ENCODE results near the gene MIS18A.
"Not testable (repeated sequence)": the region's sequence is repeated elsewhere in the genome, so short reads cannot be mapped to it uniquely, and the experiment has no call there.

The MIS18A gene

DNA sequence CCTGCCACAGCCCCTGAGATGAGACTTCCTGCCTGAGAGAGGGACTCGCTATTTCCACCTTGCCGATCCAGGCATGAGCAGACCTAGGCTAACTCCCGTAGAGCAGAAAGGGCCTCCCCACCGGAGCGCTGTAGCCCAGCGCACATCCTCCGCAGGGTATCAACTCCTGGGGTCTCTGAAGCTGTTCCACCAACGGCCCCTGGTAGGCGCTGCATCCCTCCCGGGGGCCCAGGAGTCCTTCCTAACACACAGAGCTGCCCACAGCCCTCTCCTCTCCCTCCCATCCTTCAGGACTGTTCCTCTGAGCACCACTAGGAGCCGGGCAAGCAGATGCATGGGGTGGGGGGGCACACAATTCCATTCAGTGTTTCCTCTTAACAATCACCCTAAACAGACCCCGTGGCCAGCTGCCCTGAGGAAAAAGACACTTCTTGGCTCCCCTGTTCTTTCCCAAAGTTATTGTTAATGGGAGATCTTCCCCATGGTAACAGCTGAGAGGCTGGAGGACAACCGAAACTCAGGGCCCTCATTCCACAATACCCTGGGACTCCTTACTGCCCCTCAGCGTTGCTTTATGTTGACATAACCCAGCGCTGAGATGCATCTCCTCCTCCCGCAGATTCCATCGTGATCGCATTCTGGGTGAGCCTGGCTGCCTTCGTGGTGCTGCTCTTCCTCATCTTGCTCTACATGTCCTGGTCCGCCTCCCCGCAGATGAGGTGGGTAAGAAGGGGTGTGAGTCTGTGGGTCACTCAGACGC lies 27.4 kb upstream of the MIS18A start:
- no peak overlapping the region for H3K4me3 ChIP-seq (ENCODE audit: low read depth, low read length)
- DNase-seq (ENCODE audit: low read depth), result no peak

DNA sequence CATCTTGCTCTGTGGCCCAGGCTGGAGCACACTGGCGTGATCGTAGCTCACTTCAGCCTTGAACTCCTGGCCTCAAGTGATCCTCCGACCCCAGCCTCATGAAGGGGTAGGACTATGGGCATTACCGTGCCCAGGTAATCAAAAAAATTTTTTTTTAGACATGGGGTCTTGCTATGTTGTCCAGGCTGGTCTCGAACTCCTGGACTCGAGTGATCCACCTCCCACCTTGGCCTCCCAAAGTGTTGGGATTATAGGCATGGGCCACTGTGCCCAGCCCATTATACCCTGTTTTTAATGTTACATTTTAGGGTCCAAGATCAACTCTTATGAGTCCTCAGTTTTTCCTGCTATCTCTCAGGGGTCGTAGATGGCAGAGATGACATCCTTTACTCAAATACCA lies 26.1 kb upstream of the MIS18A start:
- no peak for DNase-seq (ENCODE audit: low read depth)
- H3K4me3 ChIP-seq (ENCODE audit: low read depth, low read length), result no peak overlapping the region

DNA sequence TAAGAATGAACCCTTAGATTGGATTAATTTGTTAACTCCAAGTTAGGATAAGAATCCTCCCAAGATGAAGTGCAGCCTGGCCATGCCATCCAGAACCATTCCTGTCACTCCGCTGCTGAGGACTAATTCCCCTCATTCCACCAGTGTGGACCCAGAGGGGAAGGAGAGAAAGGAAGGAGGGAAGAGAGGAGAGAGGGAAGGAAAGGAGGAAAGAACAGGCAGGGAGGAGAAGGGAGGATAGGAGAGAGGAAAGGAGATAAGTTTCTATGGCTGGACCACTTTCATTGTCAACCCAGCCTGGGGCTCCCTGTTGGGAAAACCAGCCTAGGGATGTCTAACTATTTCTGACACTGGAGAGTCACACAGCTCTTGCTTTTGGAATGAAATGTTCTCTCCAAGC lies 24.5 kb upstream of the MIS18A start:
- no peak for DNase-seq (ENCODE audit: low read depth)
- no peak overlapping the region for H3K4me3 ChIP-seq (ENCODE audit: low read depth, low read length)

DNA sequence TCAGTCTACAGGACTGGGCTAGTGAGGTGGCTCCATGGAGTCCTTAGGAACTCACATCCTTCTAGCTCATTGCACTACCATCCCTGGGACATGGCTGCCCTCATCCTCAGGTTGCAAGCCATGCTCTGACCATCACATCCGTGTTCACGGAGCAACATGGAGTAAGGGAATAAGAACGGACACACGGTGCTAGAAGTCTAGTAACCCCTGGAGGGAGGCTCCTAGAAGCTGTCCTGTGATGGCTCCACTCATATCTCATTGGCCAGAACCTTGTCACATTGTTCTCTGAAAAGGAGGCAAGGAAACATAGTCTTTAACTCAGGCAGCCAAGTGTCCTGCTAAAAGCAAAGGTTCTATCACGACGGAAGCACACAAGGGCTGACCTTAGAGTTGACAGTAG lies 23.7 kb upstream of the MIS18A start:
- H3K4me3 ChIP-seq (ENCODE audit: low read depth, low read length), result no peak overlapping the region
- DNase-seq (ENCODE audit: low read depth), result no peak

DNA sequence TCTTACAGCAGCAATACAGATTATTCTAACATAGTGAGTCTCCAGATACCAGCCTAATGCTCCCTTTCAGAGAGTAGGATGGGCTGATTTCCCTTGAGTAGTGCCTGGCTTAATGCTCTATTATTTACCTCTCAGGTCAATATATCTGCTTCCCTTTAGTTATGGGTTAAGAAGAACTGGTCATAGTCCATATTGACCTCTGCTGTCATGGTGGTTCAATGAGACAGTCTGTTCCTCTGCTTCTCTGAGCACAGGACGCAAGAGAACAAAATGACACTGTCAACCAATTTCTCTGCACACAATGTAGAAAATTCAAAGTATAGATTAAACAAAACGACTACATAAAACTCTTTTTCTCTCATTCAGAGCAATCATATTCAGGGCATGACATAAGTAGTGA lies 22.7 kb upstream of the MIS18A start:
- H3K4me3 ChIP-seq (ENCODE audit: low read depth, low read length), result no peak overlapping the region
- no peak for DNase-seq (ENCODE audit: low read depth)

DNA sequence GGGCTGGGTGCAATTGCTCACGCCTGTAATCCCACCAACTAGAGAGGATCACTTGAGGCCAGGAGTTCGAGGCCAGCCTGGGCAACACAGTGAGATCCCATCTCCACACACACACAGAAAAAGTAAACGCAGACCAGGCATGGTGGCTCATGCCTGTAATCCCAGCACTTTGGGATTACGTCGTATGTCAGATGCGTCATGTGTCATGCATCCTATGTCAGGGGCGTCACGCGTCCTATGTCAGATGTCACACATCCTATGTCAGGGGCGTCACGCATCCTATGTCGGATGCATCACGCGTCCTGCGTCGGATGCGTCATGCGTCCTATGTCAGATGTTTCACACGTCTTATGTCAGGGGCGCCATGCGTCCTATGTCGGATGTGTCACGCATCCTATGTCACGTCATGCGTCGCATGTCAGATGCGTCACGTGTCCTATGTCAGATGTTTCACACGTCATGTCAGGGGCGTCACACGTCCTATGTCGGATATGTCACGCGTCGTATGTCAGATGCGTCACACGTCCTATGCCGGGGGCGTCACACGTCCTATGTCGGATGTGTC lies 21.4 kb upstream of the MIS18A start:
- H3K4me3 ChIP-seq (ENCODE audit: low read depth, low read length), result no peak overlapping the region
- DNase-seq (ENCODE audit: low read depth), result no peak

DNA sequence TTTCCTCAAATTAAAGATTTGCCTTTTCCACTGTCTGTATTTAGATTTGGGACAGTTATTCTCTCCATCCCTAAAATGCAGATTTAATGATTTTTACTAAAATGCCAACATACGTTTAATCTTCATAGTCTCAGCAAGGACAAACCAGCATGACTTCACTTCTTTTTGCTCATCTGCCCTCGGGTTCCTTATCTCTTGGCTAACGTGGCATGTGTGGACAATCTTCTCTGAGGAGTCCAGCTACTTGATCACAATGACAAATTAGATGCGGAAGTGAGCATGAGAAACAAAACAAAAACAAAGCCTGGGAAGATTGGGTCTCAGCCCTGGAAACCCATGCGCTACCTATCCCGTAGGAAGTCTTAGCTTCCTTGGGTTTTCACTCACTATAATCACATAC lies 20.8 kb upstream of the MIS18A start:
- no peak overlapping the region for H3K4me3 ChIP-seq (ENCODE audit: low read depth, low read length)
- no peak for DNase-seq (ENCODE audit: low read depth)

DNA sequence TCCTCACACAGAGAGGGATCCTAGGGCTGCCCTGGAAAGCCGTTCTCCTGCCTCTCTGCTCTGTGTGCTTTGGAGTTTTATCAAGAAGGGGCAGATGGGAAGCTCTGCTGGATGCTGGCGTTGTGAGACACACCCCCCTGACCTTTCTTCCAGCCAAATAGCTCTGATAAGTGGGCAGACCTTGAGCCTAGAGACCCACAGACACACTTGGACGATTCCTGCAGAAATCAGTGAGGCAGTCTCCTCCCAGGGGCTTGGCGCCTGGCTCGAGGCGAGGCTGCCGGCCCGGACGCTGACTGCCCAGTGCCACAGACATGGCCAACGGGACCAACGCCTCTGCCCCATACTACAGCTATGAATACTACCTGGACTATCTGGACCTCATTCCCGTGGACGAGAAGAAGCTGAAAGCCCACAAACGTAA lies 19.8 kb upstream of the MIS18A start, which contains the start of gene MRAP:
Gene MRAP, plus strand, starts transcription at position 198 of the 424 bp plus-strand sequence. Its CDS starts 117 bp downstream, at position 315.
- DNase-seq (ENCODE audit: low read depth), result no peak
- no peak within 1 kb of the TSS for H3K4me3 ChIP-seq (ENCODE audit: low read depth, low read length)

DNA sequence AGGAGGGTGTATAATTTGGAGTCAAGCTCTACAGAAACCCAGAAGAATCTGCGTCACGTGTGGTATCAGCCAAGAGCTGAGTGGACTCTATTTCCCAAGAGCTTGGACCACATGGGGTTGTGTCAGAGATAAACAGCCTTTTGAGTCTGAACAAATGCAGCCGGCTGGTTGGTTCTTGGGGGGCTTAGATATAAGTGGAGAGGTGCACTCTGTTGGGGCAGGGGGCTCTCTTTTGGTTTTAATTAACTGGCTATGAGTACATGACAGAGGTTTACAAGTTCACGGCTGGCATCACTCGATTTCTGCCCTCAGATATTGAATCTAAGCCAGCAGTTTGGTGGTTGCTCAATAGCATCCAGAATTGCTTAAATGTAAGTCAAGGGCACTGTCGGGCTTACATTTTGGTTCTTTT lies 19.3 kb upstream of the MIS18A start:
- DNase-seq (ENCODE audit: low read depth), result no peak
- no peak overlapping the region for H3K4me3 ChIP-seq (ENCODE audit: low read depth, low read length)

DNA sequence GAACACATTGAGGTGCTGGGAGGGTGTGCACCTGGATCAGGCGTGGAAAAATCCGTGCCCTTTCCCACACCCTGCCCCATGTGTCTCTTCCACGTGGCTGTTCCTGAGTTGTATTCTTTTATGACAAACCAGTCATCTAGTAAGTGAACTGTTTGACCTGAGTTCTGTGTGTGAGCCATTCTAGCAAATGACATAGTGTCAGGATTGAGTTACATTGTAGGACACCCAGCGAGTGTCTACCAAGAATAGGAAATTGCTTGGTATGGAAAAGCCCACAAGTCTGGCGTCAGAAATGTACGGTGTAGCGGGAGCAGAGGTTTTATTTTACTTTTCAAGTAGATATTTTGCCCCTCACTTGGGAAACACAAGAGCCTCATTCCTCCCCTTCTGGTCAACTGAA lies 18.6 kb upstream of the MIS18A start:
- no peak for DNase-seq (ENCODE audit: low read depth)
- H3K4me3 ChIP-seq (ENCODE audit: low read depth, low read length), result no peak overlapping the region

DNA sequence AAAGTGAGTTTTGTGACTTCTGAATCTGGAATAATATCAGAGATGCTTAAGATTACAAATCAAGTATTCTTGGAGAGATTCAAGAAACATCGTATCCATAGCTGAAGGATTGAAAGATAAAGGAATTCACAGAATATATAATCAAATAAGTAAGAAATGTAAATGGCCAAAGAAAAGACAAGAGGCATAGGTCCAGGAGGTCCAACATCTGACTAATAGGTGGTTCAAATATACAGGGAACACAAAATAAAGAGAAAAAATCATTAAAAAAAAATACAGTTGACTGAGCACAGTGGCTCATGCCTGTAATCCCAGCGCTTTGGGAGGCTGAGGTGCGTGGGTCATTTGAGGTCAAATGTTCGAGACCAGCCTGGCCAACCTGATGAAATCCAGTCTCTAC lies 6.6 kb upstream of the MIS18A start:
- H3K4me3 ChIP-seq (ENCODE audit: low read depth, low read length), result no peak overlapping the region
- no peak for DNase-seq (ENCODE audit: low read depth)

DNA sequence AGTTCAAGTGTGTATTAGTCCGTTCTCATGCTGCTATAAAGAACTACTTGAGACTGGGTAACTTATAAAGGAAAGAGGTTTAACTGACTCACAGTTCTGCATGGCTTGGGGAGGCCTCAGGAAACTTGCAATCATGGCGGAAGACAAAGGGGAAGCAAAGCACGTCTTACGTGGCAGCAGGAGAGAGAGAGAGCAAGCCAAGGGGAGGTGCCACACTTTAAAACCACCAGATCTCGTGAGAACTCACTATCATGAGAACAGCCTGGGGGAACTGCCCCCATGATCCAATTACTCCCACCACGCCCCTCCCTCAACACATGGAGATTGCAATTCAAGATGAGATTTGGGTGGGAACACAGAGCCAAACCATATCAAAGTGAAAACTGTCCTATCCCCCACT lies 4.1 kb upstream of the MIS18A start:
- no peak overlapping the region for H3K4me3 ChIP-seq (ENCODE audit: low read depth, low read length)
- no peak for DNase-seq (ENCODE audit: low read depth)

DNA sequence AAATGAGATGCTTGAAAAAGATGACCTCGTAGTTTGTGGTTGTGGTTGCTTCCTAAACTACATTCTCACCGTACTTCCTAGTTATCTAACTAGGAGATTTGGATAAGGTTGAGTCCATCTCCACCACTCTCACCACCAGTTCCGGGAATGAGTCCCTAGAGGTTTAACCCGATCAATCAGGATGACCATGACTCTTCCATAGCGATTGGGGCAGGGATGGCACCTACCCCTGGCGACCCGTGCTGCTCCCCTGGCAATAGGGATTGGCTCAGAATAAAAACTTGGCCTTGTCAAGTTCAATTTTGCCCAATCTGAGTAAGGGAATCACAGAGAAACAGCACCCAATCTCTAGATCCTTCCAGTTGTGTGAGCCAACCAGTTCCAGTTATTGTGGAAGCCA lies 2.7 kb upstream of the MIS18A start:
- DNase-seq (ENCODE audit: low read depth), result no peak

DNA sequence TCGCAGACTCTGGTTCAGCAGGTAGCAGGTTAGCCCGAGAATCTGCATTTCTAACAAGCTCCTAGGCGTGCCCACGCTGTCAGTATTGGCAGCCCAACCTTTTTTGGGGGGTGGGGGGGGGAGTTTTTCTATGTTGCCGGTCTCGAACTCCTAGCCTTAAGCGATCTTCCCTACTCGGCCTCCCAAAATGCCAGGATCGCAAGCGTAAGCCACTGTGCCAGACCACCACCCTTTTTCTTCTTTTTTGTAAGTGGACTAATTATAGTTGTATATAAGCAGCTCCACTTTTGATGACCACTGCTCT lies 480 bp upstream of the MIS18A start:
- H3K4me3 ChIP-seq (ENCODE audit: low read depth, low read length), result peak overlapping the region; percentile 89
- DNase-seq (ENCODE audit: low read depth), result no peak

More for the DNA sequence above, 2.7 kb upstream of the MIS18A start:
- no peak overlapping the region for H3K4me3 ChIP-seq (ENCODE audit: low read depth, low read length)

DNA sequence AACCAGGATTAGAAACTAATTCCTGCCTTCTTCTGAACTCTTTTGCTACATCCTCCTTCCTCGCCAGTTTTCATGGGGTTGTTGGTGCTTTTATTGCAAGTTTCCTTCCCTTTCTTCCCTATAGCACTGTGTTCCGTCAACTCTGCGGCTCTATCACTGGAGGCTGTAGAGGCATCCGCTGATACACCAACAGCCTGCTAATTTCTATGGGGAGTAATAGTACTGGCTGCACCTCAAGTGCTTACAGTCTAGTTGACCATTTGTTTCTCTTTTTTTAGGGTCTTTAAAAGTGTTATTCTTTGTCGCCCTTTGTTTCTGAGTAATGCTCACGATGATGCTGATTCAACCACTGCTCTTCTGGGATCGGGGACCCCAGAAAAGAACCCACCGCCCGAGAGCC lies 746 bp downstream of the MIS18A start:
- no peak for DNase-seq (ENCODE audit: low read depth)
- H3K4me3 ChIP-seq (ENCODE audit: low read depth, low read length), result peak overlapping the region; percentile 89

DNA sequence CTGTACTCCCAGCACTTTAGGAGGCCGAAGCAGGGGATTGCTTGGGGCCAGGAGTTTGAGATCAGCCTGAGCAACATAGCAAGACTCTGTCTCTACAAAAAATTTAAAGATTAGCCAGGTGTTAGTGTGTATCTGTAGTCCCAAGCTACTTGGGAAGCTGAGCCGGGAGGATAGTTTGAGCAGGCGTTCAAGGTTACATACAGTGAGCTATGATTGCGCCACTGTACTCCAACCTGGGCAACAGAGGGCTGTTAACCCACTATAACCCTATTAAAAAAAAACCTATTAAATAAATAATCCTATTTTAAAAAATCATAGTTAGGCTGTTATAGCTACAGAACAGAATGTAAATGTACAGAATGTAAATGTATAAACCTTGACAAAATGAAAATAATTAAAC lies 2.2 kb downstream of the MIS18A start:
- DNase-seq (ENCODE audit: low read depth), result no peak
- no peak overlapping the region for H3K4me3 ChIP-seq (ENCODE audit: low read depth, low read length)

DNA sequence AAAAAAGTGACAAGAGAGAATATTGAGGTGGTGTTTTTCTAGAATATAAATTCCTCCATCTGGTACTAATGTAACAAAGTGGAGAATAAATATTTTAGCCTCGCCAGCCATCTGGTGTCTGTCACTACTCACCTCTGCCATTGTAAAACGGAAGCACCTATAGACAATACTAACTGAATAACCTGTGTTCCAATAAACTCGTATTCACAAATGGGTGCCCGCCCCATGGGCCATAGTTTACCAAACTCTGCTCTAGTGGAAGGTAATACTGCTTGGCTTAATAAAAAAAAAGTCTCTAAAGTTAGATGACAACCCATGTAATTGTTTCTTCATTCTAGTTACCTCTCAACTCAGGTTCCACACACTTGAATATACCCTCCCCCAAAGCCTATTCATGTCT lies 8.1 kb downstream of the MIS18A start:
- no peak for DNase-seq (ENCODE audit: low read depth)
- H3K4me3 ChIP-seq (ENCODE audit: low read depth, low read length), result no peak overlapping the region

DNA sequence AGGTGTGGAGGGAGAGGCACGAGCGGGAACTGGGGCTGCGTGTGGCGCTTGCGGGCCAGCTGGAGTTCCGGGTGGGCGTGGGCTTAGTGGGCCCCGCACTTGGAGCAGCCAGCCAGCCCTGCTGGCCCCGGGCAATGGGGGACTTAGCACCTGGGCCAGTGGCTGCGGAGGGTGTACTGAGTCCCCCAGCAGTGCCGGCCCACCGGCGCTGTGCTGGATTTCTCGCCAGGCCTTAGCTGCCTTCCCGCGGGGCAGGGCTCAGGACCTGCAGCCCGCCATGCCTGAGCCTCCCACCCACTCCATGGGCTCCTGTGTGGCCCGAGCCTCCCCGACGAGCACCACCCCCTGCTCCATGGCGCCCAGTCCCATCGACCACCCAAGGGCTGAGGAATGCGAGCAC lies 13.5 kb downstream of the MIS18A start:
- DNase-seq (ENCODE audit: low read depth); H3K4me3 ChIP-seq (ENCODE audit: low read depth, low read length): not testable (repeated sequence)

DNA sequence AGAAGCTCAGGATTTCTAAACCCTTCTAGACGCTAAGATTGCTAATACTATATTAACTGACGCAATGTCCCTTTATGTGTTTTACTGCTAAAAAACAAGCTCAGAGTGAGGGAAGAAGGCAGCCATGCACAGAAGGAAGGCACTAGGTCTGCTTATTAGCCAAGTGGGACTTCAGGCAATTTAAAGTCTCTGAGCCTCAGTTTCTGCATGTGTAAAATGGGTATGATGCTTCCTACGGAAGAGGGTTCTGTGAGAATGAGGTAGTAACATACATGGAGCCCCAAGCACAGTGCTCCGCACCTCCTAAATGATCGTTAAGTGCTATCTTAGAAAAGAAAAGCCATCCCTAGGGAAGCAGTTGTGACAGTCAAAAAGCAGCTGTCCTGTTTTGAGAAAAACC lies 16.9 kb downstream of the MIS18A start:
- no peak overlapping the region for H3K4me3 ChIP-seq (ENCODE audit: low read depth, low read length)
- DNase-seq (ENCODE audit: low read depth), result no peak

DNA sequence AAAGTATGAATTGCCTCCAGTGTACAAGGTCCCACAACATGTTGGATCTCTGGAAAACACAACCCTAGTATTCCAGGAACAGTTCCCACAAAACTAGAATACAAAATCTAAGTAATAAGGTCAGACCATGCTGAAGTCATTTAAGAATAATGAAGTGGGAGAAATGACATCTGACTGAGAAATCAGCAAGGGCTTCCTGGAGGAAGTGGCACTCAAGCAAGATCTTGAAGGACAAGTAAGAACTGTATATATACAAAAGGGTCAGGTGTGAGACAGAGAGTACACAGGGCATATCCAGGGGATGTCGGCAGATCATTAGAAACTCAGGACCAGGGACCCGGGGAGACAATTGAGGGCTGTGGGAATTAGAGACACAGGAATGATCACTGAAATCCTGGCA lies 18.7 kb downstream of the MIS18A start:
- no peak for DNase-seq (ENCODE audit: low read depth)
- no peak overlapping the region for H3K4me3 ChIP-seq (ENCODE audit: low read depth, low read length)

DNA sequence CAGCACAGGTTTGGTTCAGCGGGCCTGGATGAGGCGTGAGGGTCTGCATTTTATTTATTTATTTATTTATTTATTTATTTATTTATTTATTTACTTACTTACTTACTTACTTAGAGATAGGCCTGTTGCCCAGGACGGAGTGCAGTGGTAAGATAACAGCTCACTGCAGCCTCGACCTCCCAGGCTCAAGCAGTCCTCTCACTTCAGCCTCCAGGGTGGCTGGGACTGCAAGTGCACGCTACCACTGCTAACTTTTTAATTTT lies 20.1 kb downstream of the MIS18A start:
- not testable (repeated sequence) for DNase-seq (ENCODE audit: low read depth)

More for the DNA sequence above, 20.1 kb downstream of the MIS18A start:
- H3K4me3 ChIP-seq (ENCODE audit: low read depth, low read length), result not testable (repeated sequence)

Data from skeletal muscle cell (primary cell).